Left lobe of liver (tissue), 2 donors: ENCODE data around the gene BNC2. TPM values are rescaled to one million over a fixed set of nuclear protein-coding genes. Genes with fewer than 3 reads are reported as not detected.
"Not testable (repeated sequence)": the region's sequence is repeated elsewhere in the genome, so short reads cannot be mapped to it uniquely, and the experiment has no call there.

Experiments used
- ATAC-seq: fragments of 200-7000 bp; cut with Tn5 transposase; one replicate; pipeline ENCODE4 v1.9.1; 2020; ENCODE audit warnings: mild to moderate bottlenecking, moderate library complexity
- DNase-seq: peaks from one replicate; pipeline ENCODE4 v3.0.0-alpha.2; 2020; ENCODE audit warnings: low spot score
- total RNA-seq: library from RNA; stranded (reverse); gene quantifications from one replicate; pipeline ENCODE4 v1.2.1, GENCODE V29; 2021
- donor health status: DM: no; HTN: no; CAD: no; lungs with moderate emphysema.
- donor health status: DM: no; HTN: yes; CAD: no.

BNC2 gene, protein sequence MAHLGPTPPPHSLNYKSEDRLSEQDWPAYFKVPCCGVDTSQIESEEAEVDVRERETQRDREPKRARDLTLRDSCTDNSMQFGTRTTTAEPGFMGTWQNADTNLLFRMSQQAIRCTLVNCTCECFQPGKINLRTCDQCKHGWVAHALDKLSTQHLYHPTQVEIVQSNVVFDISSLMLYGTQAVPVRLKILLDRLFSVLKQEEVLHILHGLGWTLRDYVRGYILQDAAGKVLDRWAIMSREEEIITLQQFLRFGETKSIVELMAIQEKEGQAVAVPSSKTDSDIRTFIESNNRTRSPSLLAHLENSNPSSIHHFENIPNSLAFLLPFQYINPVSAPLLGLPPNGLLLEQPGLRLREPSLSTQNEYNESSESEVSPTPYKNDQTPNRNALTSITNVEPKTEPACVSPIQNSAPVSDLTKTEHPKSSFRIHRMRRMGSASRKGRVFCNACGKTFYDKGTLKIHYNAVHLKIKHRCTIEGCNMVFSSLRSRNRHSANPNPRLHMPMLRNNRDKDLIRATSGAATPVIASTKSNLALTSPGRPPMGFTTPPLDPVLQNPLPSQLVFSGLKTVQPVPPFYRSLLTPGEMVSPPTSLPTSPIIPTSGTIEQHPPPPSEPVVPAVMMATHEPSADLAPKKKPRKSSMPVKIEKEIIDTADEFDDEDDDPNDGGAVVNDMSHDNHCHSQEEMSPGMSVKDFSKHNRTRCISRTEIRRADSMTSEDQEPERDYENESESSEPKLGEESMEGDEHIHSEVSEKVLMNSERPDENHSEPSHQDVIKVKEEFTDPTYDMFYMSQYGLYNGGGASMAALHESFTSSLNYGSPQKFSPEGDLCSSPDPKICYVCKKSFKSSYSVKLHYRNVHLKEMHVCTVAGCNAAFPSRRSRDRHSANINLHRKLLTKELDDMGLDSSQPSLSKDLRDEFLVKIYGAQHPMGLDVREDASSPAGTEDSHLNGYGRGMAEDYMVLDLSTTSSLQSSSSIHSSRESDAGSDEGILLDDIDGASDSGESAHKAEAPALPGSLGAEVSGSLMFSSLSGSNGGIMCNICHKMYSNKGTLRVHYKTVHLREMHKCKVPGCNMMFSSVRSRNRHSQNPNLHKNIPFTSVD
- 0.55 TPM for total RNA-seq

DNA sequence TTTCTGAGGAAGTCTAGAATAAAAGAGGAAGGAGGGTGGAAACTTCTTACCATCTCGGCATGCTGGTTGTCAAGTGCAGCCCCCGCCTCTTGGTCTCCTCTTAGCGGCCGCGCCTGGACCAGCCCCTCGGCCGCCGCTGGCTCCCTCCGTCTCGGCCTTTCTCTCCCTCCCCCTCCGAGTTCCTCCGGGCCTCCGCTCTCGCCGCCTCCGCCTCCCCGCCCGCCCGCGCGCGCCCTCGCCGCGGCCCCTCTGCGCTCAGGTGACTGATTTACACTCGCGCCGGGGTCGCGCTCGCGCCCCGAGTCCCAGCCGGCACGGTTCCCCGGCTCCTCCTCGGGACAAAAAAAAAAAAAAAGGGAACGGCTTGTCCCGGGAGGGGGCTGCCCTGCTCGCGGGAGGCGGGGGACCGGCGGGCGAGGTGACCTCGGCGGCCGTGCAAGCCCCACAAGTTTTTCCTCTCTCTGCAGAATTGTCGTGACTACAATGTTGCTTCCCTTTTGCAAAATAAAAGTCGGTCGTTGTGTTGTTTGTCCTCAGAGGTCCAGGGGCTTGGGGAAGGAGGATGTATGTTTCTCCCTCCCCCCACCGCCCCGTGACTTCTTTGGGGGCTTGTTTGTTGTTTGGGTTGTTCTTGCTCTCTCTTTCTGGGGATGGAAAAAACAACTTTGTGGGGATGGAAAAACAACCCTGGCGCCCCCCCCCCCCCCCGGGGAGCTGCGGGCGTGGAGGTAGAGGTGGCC is at the start of gene BNC2:
Gene BNC2 (minus strand): TSS at position 75 of the 740 bp plus-strand sequence. CDS start 22 bp downstream, at position 53.
- DNase-seq: no peak
- ATAC-seq: peak; percentile 36

DNA sequence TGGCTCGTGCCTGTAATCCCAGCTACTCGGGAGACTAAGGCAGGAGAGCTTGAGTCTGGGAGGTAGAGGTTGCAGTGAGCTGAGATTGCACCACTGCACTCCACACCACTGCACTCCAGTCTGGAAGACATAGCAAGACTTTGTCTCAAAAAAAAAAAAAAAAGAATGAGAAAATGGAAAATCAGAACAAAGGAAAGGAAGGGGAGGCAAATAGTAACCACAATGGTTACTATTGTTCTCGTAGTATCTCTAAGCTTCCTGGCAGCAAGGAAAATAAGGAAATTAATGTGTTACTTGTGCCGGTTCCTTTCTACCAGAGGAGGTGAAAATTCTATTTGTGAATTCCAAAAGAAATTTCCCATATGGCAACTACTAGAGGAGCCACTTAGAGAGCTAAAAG is 48.5 kb upstream of the BNC2 start:
- DNase-seq (no peak), ATAC-seq (no peak)

DNA sequence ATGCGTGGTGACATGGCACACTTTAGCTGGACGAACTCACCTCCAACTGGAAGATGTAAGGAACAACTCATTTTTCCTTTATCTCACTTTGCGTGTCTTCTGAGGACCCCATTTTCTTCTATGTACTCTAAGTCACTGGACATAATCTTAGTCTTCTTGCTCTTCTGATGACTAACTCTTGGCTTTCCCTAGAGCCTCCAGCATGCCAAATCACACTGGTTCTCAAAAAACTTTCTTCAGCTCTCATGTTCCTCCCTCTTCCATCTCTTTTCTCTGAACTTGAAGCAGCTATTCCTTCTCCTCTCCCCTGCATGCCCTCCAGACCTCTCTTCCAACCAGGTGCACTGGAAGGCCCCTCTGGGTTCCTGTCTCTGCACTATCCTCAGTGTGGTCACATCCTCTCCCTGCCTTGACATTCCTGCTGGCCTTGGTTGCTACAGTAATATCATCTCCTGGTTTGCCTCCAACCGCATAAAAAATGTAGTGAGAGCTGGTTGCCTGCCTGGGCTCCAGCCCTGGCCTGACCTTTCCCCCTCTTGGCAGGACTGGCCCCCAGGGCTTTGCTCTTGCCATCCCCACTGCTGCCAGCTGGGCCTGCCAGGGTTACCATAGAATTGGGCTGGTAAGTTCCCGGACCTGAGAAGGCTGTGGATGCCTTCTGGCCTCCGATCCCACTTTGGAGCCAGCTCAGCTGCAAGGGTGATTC is 44.8 kb upstream of the BNC2 start:
- DNase-seq (no peak), ATAC-seq (no peak)

DNA sequence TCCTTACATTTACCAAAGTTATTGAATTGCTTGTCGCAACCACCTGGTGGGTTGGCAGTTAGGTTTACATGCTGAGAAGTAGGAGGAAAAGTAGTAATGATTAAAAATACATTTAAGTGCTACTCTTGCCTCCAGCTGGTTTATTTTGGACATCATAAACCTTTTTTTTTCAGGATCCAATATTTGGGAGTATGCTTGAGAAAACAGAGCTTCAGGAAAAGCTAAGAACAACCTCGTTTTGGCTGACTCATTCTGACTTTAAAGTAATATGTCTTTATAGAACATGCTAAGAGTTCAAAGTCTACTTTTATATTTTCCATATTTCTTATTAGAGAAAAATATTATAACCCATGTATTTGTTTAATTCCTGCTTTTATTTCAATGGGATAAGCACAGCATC is 41.7 kb upstream of the BNC2 start:
- DNase-seq: no peak
- ATAC-seq: no peak

- not testable (repeated sequence) for DNase-seq, ATAC-seq
Observed at GRCh38 chr9:16908206-16908605, 37.7 kb upstream of the BNC2 start.

GRCh38 chr9:16904655-16905054 is 34.2 kb upstream of the BNC2 start:
- no peak for ATAC-seq

GRCh38 chr9:16901590-16901989 is 31.1 kb upstream of the BNC2 start:
- ATAC-seq (no peak), DNase-seq (no peak)

More at GRCh38 chr9:16904655-16905054, 34.2 kb upstream of the BNC2 start:
- DNase-seq: no peak

DNA sequence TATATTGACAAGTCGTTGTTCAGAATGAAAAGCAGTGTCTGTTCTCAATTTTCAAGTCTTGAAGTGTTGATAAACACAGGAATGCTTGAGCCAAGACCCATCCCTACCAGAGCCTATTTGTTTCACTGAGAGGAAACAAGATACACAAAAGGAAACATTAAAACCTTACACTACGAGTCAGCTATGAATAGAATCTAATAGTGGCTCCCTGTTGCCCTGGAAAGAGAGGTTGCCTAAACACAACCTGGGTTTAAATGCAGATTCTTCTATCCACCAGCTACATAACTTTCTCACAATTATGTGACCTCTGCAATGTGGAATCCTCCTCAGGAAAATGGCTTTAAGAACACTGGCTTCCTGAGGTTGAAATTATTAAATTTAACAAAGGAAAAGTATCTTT is 29.1 kb upstream of the BNC2 start:
- no peak for DNase-seq
- ATAC-seq: no peak

GRCh38 chr9:16898464-16898863 is 28.0 kb upstream of the BNC2 start:
- DNase-seq: no peak

DNA sequence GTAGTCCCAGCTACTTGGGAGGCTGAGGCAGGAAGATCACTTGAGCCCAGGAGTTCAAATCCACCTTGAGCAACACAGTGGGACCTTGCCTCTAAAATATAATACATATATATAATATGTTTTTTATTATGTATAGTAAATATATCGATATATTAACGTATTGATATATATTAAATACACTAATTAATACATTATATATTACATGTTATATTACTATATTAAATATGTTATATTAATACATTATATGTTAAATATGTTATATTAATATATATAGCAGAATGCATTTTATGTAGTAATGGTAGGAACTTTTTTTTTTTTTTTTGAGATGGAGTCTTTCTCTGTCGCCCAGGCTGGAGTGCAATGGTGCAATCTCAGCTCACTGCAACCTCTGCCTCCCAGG is 18.1 kb upstream of the BNC2 start:
- ATAC-seq (no peak), DNase-seq (no peak)

More at GRCh38 chr9:16898464-16898863, 28.0 kb upstream of the BNC2 start:
- no peak for ATAC-seq

DNA sequence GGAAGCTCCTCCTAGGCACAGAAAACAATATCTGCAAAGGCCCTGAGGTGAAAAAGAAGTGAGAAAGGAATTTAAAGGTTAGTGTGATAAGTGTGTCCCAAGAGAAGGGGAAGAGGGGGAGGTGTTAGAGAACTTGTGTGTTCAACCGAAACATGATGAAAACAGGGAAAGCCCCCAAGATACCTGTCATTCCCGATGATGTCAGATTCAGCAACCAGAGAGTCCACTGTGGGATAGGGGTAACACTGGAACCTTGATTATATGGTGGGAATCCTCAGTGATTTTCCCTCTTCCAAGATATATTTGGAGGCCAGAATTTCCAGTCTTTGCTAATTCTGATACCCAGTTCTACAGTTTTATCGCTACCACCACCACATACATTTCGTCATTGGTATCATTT is 15.5 kb upstream of the BNC2 start:
- DNase-seq (no peak), ATAC-seq (no peak)

GRCh38 chr9:16884952-16885513 is 14.6 kb upstream of the BNC2 start:
- ATAC-seq: no peak
- DNase-seq: no peak

GRCh38 chr9:16884373-16884772 is 13.9 kb upstream of the BNC2 start:
- no peak for ATAC-seq
- DNase-seq: no peak

DNA sequence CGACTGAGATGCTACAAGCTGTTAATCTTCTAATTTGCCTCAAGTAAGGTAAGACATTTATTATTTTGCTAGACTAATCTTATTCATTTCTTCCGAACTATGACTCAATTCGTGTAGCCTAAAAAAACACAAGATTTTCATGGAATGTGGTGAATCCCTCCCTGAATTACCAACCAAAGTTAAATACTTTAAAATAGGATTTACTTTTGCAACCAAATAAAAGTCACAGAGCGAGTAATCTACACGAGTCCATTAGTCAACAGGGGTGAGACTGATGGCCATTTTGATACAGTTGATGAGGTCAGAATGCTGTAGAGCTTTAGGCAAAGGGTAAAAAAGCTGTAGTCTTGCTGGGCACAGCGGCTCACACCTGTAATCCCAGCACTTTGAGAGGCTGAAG is 13.1 kb upstream of the BNC2 start:
- ATAC-seq: no peak
- DNase-seq: no peak

DNA sequence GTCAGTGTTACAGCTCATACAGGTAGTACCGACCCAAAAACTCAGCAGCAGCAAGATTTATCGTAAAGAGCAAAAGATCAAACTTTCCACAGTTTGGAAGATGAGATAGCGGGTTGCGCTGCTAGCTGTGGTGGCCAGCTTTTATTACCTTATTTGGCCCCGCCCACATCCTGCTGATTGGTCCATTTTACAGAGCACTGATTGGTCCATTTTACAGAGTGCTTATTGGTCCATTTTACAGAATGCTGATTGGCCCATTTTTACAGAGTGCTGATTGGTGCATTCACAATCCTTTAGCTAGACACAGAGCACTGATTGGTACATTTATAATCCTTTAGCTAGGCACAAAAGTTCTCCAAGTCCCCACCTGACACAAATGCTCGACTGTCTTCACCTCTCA is 12.0 kb upstream of the BNC2 start:
- not testable (repeated sequence) for ATAC-seq, DNase-seq

DNA sequence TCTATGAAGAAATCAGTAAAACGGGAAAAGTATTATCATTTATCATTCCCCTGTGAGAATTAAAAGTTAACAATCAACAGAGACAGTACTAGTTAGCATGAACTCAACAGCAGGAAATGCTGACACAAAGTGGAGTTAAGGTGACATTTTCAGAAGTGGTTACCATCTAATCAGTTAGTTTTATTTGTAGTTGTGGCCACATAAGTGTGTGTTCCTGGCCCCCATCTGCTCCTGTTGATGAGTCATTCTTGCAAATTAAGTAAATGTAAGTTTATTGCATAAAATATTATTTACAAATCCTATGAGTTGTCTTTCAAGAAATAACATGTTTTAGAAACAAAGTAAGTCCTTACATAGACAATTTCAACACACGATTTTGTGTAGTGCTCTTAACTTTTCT is 8.9 kb upstream of the BNC2 start:
- no peak for DNase-seq
- ATAC-seq: no peak

DNA sequence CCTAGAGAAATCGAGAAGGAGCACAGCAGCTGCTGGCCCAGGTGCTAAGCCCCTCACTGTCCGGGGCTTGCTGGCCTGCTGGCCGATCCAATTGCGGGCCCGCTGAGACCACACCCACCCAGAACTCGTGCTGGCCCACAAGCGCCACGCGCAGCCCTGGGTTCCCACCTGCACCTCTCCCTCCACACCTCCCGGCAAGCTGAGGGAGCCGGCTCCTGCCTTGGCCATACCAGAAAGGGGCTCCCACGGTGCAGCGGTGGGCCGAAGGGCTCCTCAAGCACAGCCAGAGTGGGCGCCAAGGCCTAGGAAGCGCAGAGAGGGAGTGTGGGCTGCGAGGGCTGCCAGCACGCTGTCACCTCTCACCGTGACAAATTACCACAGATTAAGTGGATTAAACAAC is 6.8 kb upstream of the BNC2 start:
- ATAC-seq (no peak), DNase-seq (no peak)

DNA sequence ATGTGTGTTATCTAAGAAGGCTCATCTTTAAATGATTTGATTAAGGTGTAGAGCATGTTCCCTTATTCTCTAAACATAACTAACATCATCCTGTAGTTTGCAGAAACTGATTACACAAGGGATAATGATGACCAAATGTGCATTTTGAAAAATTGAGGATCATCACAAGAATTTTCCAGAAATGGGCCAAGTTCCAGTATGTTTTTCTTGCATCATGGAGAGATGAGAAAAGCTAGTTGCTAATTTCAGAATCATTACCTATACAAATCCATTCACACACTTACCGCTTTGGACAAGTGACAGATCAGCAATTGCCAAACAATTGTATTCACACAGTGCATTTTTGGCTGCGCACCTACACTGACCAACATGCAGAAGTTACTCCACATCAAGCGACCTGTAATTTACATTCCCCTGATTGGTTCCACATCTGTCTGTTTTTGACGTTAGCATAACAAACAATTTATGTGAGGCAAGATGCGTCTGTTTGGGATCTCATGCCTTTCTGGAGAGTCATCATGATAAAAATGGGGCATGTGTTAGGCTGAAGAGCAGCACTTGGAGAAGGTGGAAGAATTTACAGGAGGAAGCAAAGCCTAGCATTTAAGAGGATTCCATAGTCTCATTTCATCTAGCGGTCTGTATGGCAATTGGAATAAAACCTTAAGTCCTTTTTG is 2.8 kb upstream of the BNC2 start:
- DNase-seq (no peak), ATAC-seq (no peak)
